ENCODE data around the gene CORO7. TPM values are rescaled to one million over a fixed set of nuclear protein-coding genes. Genes with fewer than 3 reads are reported as not detected.

CORO7 gene
- total RNA-seq, 1 experiment from 2014 or later, result 42.1 TPM

DNA sequence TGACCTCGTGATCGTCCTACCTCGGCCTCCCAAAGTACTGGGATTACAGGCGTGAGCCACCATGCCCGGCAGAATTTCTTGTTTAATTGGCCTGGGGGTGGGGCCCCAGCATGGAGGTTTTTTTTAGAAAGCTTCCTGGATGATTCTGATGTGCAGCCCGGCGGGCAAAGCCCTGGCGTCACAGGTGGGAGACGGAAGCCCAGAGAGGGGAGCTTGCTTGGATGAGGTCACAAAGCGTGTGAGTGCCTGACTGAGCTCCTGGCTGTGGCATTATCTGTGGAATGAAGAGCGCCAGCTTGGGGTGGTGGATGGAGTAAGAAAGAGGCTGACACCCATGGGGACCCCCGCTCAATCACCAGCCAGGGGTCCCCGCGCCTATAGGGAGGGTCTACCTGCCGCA is 40.7 kb downstream of the CORO7 start:
- peak; percentile 60 to 71 for DNase-seq
- peaks cover 35% of the 10 kb centered on the region for H3F3A ChIP-seq (ENCODE audit: insufficient read depth, low read depth)
- TF ChIP-seq, protein P1, sequence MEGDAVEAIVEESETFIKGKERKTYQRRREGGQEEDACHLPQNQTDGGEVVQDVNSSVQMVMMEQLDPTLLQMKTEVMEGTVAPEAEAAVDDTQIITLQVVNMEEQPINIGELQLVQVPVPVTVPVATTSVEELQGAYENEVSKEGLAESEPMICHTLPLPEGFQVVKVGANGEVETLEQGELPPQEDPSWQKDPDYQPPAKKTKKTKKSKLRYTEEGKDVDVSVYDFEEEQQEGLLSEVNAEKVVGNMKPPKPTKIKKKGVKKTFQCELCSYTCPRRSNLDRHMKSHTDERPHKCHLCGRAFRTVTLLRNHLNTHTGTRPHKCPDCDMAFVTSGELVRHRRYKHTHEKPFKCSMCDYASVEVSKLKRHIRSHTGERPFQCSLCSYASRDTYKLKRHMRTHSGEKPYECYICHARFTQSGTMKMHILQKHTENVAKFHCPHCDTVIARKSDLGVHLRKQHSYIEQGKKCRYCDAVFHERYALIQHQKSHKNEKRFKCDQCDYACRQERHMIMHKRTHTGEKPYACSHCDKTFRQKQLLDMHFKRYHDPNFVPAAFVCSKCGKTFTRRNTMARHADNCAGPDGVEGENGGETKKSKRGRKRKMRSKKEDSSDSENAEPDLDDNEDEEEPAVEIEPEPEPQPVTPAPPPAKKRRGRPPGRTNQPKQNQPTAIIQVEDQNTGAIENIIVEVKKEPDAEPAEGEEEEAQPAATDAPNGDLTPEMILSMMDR (conservative IDR thresholded peaks at IDR 0.05), result no peak
- no peak for TF ChIP-seq EZH2 (IDR thresholded peaks at IDR 0.05; ENCODE audit: low read depth)
- no peaks in the 10 kb centered on the region for H3K27me3 ChIP-seq (ENCODE audit: insufficient read depth, low read depth)
- no peak overlapping the region for H2AFZ ChIP-seq
- H3K4me3 ChIP-seq, result no peak overlapping the region
- peaks cover 21% of the 10 kb centered on the region; the same call in 1 of the 2 replicates for H4K20me1 ChIP-seq (ENCODE audit: insufficient read depth)
- peaks cover 23% of the 10 kb centered on the region for H3K79me2 ChIP-seq (ENCODE audit: low read depth)
- no peaks in the 10 kb centered on the region for H3K9me3 ChIP-seq (ENCODE audit: insufficient read depth, low read depth)
- intact Hi-C loops (cut with micrococcal nuclease; ENCODE audit: unreplicated experiment), result loop anchor here (1.0 to 5.0 kb wide), 4 partner anchors 13 to 572 kb away; partner anchors contain the start of gene TFAP4
- TSS peak; percentile 13 for BruUV-seq (replicated peaks)
- peaks cover 55% of the 10 kb centered on the region for H3K4me1 ChIP-seq (replicated peaks; ENCODE audit: insufficient read depth)
- peak overlapping the region; percentile 74 for H3K27ac ChIP-seq
- ChIA-PET POLR2A (ENCODE audit: unreplicated experiment) (interaction anchor here (0.5 to 2.9 kb wide), 7 partner anchors 12 to 78 kb away, joined by 3 to 22 read pairs (median 5); no protein-coding TSS in a partner anchor), CTCF (interaction anchor here (1.2 kb wide), 2 partner anchors 17 to 26 kb away, joined by 4 to 7 read pairs; no protein-coding TSS in a partner anchor)
- peak overlapping the region; percentile 97 for H3K4me2 ChIP-seq
- H3K9me2 ChIP-seq (ENCODE audit: insufficient read depth), result no peaks in the 10 kb centered on the region
- no peaks in the 10 kb centered on the region for H3K36me3 ChIP-seq (ENCODE audit: low read depth)

DNA sequence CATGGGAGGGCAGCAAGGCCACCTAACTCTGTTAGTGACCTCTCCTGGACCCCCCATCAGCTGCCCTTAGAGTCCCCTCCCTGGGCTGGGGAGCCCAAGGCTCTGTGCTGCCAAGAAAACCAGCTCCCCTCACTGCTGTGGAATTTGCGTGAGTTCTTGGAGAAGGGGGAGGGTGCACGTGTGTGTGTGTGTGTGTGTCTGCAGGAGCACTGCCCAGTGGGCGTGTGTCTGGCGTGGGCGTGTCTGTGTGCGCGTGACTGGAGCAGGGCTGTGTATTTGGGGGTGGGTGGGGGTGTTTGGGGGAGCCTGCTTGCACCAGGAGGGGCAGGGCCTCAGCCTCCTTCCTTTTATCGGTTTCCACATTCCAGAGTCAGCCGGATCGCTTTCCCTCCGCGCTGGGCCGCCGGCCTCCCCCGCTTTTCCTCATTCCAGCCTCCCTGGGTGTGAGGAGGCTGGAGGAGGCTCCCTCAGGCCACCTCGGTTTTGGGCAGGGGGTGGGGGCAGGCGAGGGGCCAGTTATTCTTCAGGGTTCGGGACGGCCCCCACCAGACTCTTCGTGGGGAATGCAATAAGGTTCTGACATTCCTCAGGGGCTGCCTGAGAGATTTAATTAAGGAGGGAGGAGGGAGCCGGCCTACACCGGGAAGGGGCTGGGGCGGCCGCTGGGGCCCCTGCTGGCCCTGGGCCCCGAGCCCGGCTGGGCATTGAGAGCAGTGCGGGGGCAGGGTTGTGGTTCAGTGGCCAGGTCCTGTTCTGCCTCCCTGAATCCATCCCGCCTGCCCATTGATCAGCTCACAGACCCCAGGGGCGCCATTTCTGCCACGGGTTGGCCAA is 42.3 kb downstream of the CORO7 start:
- peaks cover 23% of the 10 kb centered on the region for H3K79me2 ChIP-seq (ENCODE audit: low read depth)
- ChIA-PET CTCF (interaction anchor here (0.5 to 1.2 kb wide), 6 partner anchors 15 to 85 kb away, joined by 3 to 18 read pairs (median 4); no protein-coding TSS in a partner anchor), POLR2A (ENCODE audit: unreplicated experiment) (interaction anchor here (0.5 to 2.9 kb wide), 7 partner anchors 14 to 738 kb away, joined by 4 to 22 read pairs (median 5); no protein-coding TSS in a partner anchor)

More for the DNA sequence above, 42.3 kb downstream of the CORO7 start:
- no TSS peak for BruUV-seq (replicated peaks)
- Histone ChIP-seq H3K9me3 (ENCODE audit: insufficient read depth, low read depth) (no peaks in the 10 kb centered on the region), H2AFZ (no peak overlapping the region), H3K27ac (peak overlapping the region; percentile 62), H3K4me2 (peak overlapping the region; percentile 97), H3K27me3 (ENCODE audit: insufficient read depth, low read depth) (no peaks in the 10 kb centered on the region), H3F3A (ENCODE audit: insufficient read depth, low read depth) (peaks cover 37% of the 10 kb centered on the region), H3K36me3 (ENCODE audit: low read depth) (no peaks in the 10 kb centered on the region), H3K9me2 (ENCODE audit: insufficient read depth) (no peaks in the 10 kb centered on the region), H3K4me3 (peak overlapping the region; percentile 61; the same call in 1 of the 2 replicates), H3K4me1 (replicated peaks; ENCODE audit: insufficient read depth) (peaks cover 70% of the 10 kb centered on the region), H4K20me1 (ENCODE audit: insufficient read depth) (peaks cover 21% of the 10 kb centered on the region; the same call in 1 of the 2 replicates)
- intact Hi-C loops (cut with micrococcal nuclease; ENCODE audit: unreplicated experiment), result no loop called here
- TF ChIP-seq, protein P1 (conservative IDR thresholded peaks at IDR 0.05), result no peak
- TF ChIP-seq EZH2 (IDR thresholded peaks at IDR 0.05; ENCODE audit: low read depth), result no peak
- DNase-seq, result peak; percentile 59 to 85

All from PC-9 (cell line).